ENCODE data around the gene UTP3. TPM values are rescaled to one million over a fixed set of nuclear protein-coding genes. Genes with fewer than 3 reads are reported as not detected.
A peak's percentile ranks its signal among the peaks of the same experiment; 100 is the strongest.
"Not testable (repeated sequence)": the region's sequence is repeated elsewhere in the genome, so short reads cannot be mapped to it uniquely, and the experiment has no call there.

UTP3 gene
- polyA plus RNA-seq (ENCODE audit: low read depth in 6 of 6): 10 to 100 TPM in 4 of 6 donors, 1 to 10 TPM in 2; 2.3 to 18.2 (median 13.6) TPM

- H3K27ac Mint-ChIP-seq: peak within 1 kb of the TSS; percentile 92 to 99 (median 99)
- no peaks in the 10 kb centered on the region for H3K9me3 Mint-ChIP-seq
- H3K27me3 Mint-ChIP-seq: no peaks in the 10 kb centered on the region
- ATAC-seq (ENCODE audit: low read depth in 2 of 2) (peak; percentile 88 to 89), DNase-seq (peak; percentile 87)
- H3K4me1 Mint-ChIP-seq: peaks cover 28 to 48% (median 30%) of the 10 kb centered on the region in 3 donors
- H3K4me3 Mint-ChIP-seq: peak within 1 kb of the TSS; percentile 94 to 100 (median 98)
- peaks cover 8% of the 10 kb centered on the region in 2 donors for H3K36me3 Mint-ChIP-seq
Measured at GRCh38 chr4:70687821-70688794, at the start of gene UTP3. TSS of gene UTP3 (plus strand) at chr4:70688532. CDS start at chr4:70688678, 146 bp downstream.

GRCh38 chr4:70640192-70640591 lies 48.1 kb upstream of the UTP3 start:
- Mint-ChIP-seq H3K36me3 (no peaks in the 10 kb centered on the region), H3K27ac (no peak overlapping the region), H3K27me3 (no peaks in the 10 kb centered on the region), H3K4me1 (peaks cover 0 to 10% (median 0%) of the 10 kb centered on the region in 3 donors), H3K4me3 (no peak overlapping the region), H3K9me3 (no peaks in the 10 kb centered on the region)
- DNase-seq (no peak), ATAC-seq (ENCODE audit: low read depth in 2 of 2) (no peak)

- H3K4me3 Mint-ChIP-seq; H3K27me3 Mint-ChIP-seq; ATAC-seq (ENCODE audit: low read depth in 2 of 2); H3K36me3 Mint-ChIP-seq; DNase-seq; H3K9me3 Mint-ChIP-seq: not testable (repeated sequence)
- Mint-ChIP-seq H3K27ac (peak overlapping the region in 3 of 6 donors; percentile 45 to 90 (median 84)), H3K4me1 (peaks cover 0 to 10% (median 3%) of the 10 kb centered on the region in 3 donors)
Measured at GRCh38 chr4:70650741-70651140, 37.6 kb upstream of the UTP3 start.

- ATAC-seq (ENCODE audit: low read depth in 2 of 2): peak; percentile 30 to 51
- peak overlapping the region in 1 of 6 donors; percentile 47 for H3K27ac Mint-ChIP-seq
- no peak overlapping the region for H3K4me3 Mint-ChIP-seq
- H3K36me3 Mint-ChIP-seq: no peaks in the 10 kb centered on the region
- DNase-seq: no peak
- peaks cover 0 to 10% (median 3%) of the 10 kb centered on the region in 3 donors for H3K4me1 Mint-ChIP-seq
- no peaks in the 10 kb centered on the region for H3K9me3 Mint-ChIP-seq
- no peaks in the 10 kb centered on the region for H3K27me3 Mint-ChIP-seq
Measured at GRCh38 chr4:70651864-70652506, 36.3 kb upstream of the UTP3 start.

- ATAC-seq (ENCODE audit: low read depth in 2 of 2) (no peak), DNase-seq (no peak)
- no peak overlapping the region for H3K4me3 Mint-ChIP-seq
- H3K36me3 Mint-ChIP-seq: no peaks in the 10 kb centered on the region
- peak overlapping the region in 3 of 6 donors; percentile 74 to 92 (median 82) for H3K27ac Mint-ChIP-seq
- no peaks in the 10 kb centered on the region for H3K27me3 Mint-ChIP-seq
- H3K4me1 Mint-ChIP-seq: peaks cover 0 to 24% (median 11%) of the 10 kb centered on the region in 3 donors
- no peaks in the 10 kb centered on the region for H3K9me3 Mint-ChIP-seq
Measured at GRCh38 chr4:70654605-70655011, 33.7 kb upstream of the UTP3 start.

GRCh38 chr4:70657326-70657725 lies 31.0 kb upstream of the UTP3 start:
- no peak for DNase-seq
- H3K9me3 Mint-ChIP-seq: no peaks in the 10 kb centered on the region
- H3K4me3 Mint-ChIP-seq: no peak overlapping the region
- H3K4me1 Mint-ChIP-seq: peaks cover 8 to 19% (median 15%) of the 10 kb centered on the region in 3 donors
- no peaks in the 10 kb centered on the region for H3K27me3 Mint-ChIP-seq
- H3K27ac Mint-ChIP-seq: peak overlapping the region in 1 of 6 donors; percentile 9
- no peaks in the 10 kb centered on the region for H3K36me3 Mint-ChIP-seq
- ATAC-seq (ENCODE audit: low read depth in 2 of 2): no peak

- Mint-ChIP-seq H3K27ac (peak overlapping the region in 5 of 6 donors; percentile 0 to 35 (median 23)), H3K27me3 (no peaks in the 10 kb centered on the region), H3K4me1 (peaks cover 8 to 19% (median 18%) of the 10 kb centered on the region in 3 donors), H3K36me3 (no peaks in the 10 kb centered on the region), H3K9me3 (no peaks in the 10 kb centered on the region), H3K4me3 (no peak overlapping the region)
- ATAC-seq (ENCODE audit: low read depth in 2 of 2) (no peak), DNase-seq (no peak)
Measured at GRCh38 chr4:70658418-70658817, 29.9 kb upstream of the UTP3 start.

- Mint-ChIP-seq H3K4me3 (no peak overlapping the region), H3K4me1 (peaks cover 8 to 20% (median 19%) of the 10 kb centered on the region in 3 donors), H3K27me3 (no peaks in the 10 kb centered on the region), H3K36me3 (no peaks in the 10 kb centered on the region), H3K9me3 (no peaks in the 10 kb centered on the region), H3K27ac (peak overlapping the region in 3 of 6 donors; percentile 16 to 75 (median 38))
- ATAC-seq (ENCODE audit: low read depth in 2 of 2): no peak
- DNase-seq: no peak
Measured at GRCh38 chr4:70660106-70660505, 28.2 kb upstream of the UTP3 start.

GRCh38 chr4:70661309-70661922 lies 26.9 kb upstream of the UTP3 start:
- ATAC-seq (ENCODE audit: low read depth in 2 of 2): not testable (repeated sequence)

GRCh38 chr4:70666369-70666768 lies 22.0 kb upstream of the UTP3 start, which contains the start of gene JCHAIN:
TSS of gene JCHAIN (minus strand) at chr4:70666508. CDS start at chr4:70666490, 18 bp downstream.
- Mint-ChIP-seq H3K27me3 (no peaks in the 10 kb centered on the region), H3K36me3 (peaks cover 0 to 3% of the 10 kb centered on the region in 2 donors), H3K4me3 (peak within 1 kb of the TSS; percentile 72 to 93 (median 86)), H3K4me1 (peaks cover 16 to 53% (median 46%) of the 10 kb centered on the region in 3 donors), H3K27ac (peak within 1 kb of the TSS; percentile 37 to 90 (median 82)), H3K9me3 (no peaks in the 10 kb centered on the region)
- peak; percentile 49 to 62 for ATAC-seq (ENCODE audit: low read depth in 2 of 2)
- no peak for DNase-seq

More at GRCh38 chr4:70661309-70661922, 26.9 kb upstream of the UTP3 start:
- H3K9me3 Mint-ChIP-seq, DNase-seq, H3K4me3 Mint-ChIP-seq, H3K36me3 Mint-ChIP-seq, H3K27me3 Mint-ChIP-seq: not testable (repeated sequence)
- peaks cover 8 to 27% (median 22%) of the 10 kb centered on the region in 3 donors for H3K4me1 Mint-ChIP-seq
- peak overlapping the region in 5 of 6 donors; percentile 15 to 75 (median 59) for H3K27ac Mint-ChIP-seq

- ATAC-seq (ENCODE audit: low read depth in 2 of 2) (no peak), DNase-seq (no peak)
- Mint-ChIP-seq H3K4me3 (peak overlapping the region in 3 of 8 donors; percentile 2 to 57 (median 9)), H3K27ac (peak overlapping the region in 3 of 6 donors; percentile 24 to 70 (median 32)), H3K27me3 (no peaks in the 10 kb centered on the region), H3K9me3 (no peaks in the 10 kb centered on the region), H3K4me1 (peaks cover 20 to 62% (median 53%) of the 10 kb centered on the region in 3 donors), H3K36me3 (peaks cover 0 to 3% of the 10 kb centered on the region in 2 donors)
Measured at GRCh38 chr4:70667740-70668535, 20.4 kb upstream of the UTP3 start.

- no peaks in the 10 kb centered on the region for H3K27me3 Mint-ChIP-seq
- no peak for ATAC-seq (ENCODE audit: low read depth in 2 of 2)
- peak overlapping the region in 2 of 8 donors; percentile 1 to 55 for H3K4me3 Mint-ChIP-seq
- no peak for DNase-seq
- H3K27ac Mint-ChIP-seq: peak overlapping the region; percentile 26 to 96 (median 44)
- peaks cover 0 to 3% of the 10 kb centered on the region in 2 donors for H3K36me3 Mint-ChIP-seq
- H3K4me1 Mint-ChIP-seq: peaks cover 24 to 62% (median 60%) of the 10 kb centered on the region in 3 donors
- no peaks in the 10 kb centered on the region for H3K9me3 Mint-ChIP-seq
Measured at GRCh38 chr4:70670332-70671014, 17.9 kb upstream of the UTP3 start.
